WTC11 (cell line): ENCODE measurements around the gene SBF2.

Experiments used
- ARID4B ChIP-seq: sonication (generic); formaldehyde crosslinking; IDR thresholded peaks from 2 replicates; pipeline ENCODE4 v1.8.0; 2023; ENCODE audit warnings: missing genetic modification reagents, mild to moderate bottlenecking, borderline replicate concordance
- CREB1 ChIP-seq: sonication (generic); formaldehyde crosslinking; IDR thresholded peaks from 2 replicates; pipeline ENCODE4 v1.8.0; 2023; ENCODE audit warnings: mild to moderate bottlenecking, missing genetic modification reagents
- ETV6 ChIP-seq: sonication (generic); formaldehyde crosslinking; IDR thresholded peaks from 2 replicates; pipeline ENCODE4 v1.8.1; 2022; ENCODE audit warnings: mild to moderate bottlenecking, missing genetic modification reagents
- FOXK1 ChIP-seq: sonication (generic); formaldehyde crosslinking; IDR thresholded peaks from 2 replicates; pipeline ENCODE4 v1.8.0; 2022; ENCODE audit warnings: mild to moderate bottlenecking, moderate library complexity, missing genetic modification reagents
- IRF2 ChIP-seq: sonication (generic); formaldehyde crosslinking; IDR thresholded peaks from 2 replicates; pipeline ENCODE4 v1.8.0; 2022; ENCODE audit warnings: low read depth, missing genetic modification reagents, borderline replicate concordance
- JUN ChIP-seq: sonication (generic); formaldehyde crosslinking; IDR thresholded peaks from 2 replicates; pipeline ENCODE4 v1.8.0; 2023; ENCODE audit warnings: mild to moderate bottlenecking, missing genetic modification reagents
- MXD4 ChIP-seq: fragments of 250-450 bp; sonication (Bioruptor Pico); IDR thresholded peaks from 2 replicates; pipeline ENCODE4 v1.8.0; 2021; ENCODE audit warnings: mild to moderate bottlenecking, moderate library complexity, borderline replicate concordance
- OVOL2 ChIP-seq: fragments of 250-450 bp; sonication (Bioruptor Pico); IDR thresholded peaks from 2 replicates; pipeline ENCODE4 v1.9.0; 2021; ENCODE audit warnings: mild to moderate bottlenecking, borderline replicate concordance
- RELA ChIP-seq: sonication (generic); formaldehyde crosslinking; IDR thresholded peaks from 2 replicates; pipeline ENCODE4 v1.8.1; 2022; ENCODE audit warnings: missing genetic modification reagents, mild to moderate bottlenecking, borderline replicate concordance
- RORB ChIP-seq: fragments of 250-450 bp; sonication (Bioruptor Pico); IDR thresholded peaks from 2 replicates; pipeline ENCODE4 v1.9.0; 2021; ENCODE audit warnings: mild to moderate bottlenecking
- ZBTB43 ChIP-seq: sonication (generic); formaldehyde crosslinking; IDR thresholded peaks from 2 replicates; pipeline ENCODE4 v1.8.1; 2023; ENCODE audit warnings: mild to moderate bottlenecking, missing genetic modification reagents
- TF ChIP-seq, protein P1 (sequence below): fragments of 200-600 bp; IDR thresholded peaks from 2 replicates; pipeline ENCODE4 v1.8.0; 2022; ENCODE audit warnings: antibody characterized with exemption
- TF ChIP-seq, protein P2 (sequence below): sonication (generic); formaldehyde crosslinking; IDR thresholded peaks from 2 replicates; pipeline ENCODE4 v1.8.0; 2023; ENCODE audit warnings: mild to moderate bottlenecking, missing genetic modification reagents
- TF ChIP-seq, protein P3 (sequence below): sonication (generic); formaldehyde crosslinking; IDR thresholded peaks from 2 replicates; pipeline ENCODE4 v1.8.1; 2023; ENCODE audit warnings: mild to moderate bottlenecking, missing genetic modification reagents, moderate library complexity

DNA sequence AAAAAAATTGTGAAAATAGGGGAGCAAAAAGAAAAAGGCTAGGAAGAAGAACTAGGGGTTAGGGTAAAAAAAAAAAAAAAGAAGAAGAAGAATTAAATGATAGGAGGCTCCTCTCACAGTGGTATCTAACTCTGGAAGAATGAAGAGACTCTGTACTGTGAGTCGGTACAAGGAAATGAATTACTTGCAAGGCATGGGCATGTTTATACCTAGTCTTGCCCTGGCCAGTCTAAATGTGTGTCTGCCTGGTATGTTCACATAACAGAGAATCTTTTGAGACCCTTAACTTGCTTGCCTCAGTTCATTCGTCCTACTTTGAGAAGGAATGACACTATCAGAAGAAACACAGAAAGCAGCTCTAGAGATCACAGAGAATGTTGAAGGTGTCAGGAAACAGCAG lies 470.6 kb downstream of the SBF2 start:
- TF ChIP-seq, protein P1, sequence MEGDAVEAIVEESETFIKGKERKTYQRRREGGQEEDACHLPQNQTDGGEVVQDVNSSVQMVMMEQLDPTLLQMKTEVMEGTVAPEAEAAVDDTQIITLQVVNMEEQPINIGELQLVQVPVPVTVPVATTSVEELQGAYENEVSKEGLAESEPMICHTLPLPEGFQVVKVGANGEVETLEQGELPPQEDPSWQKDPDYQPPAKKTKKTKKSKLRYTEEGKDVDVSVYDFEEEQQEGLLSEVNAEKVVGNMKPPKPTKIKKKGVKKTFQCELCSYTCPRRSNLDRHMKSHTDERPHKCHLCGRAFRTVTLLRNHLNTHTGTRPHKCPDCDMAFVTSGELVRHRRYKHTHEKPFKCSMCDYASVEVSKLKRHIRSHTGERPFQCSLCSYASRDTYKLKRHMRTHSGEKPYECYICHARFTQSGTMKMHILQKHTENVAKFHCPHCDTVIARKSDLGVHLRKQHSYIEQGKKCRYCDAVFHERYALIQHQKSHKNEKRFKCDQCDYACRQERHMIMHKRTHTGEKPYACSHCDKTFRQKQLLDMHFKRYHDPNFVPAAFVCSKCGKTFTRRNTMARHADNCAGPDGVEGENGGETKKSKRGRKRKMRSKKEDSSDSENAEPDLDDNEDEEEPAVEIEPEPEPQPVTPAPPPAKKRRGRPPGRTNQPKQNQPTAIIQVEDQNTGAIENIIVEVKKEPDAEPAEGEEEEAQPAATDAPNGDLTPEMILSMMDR, result no peak
- TF ChIP-seq JUN (CRISPR knock-in tag), result no peak
- no peak for TF ChIP-seq RELA (CRISPR knock-in tag)
- TF ChIP-seq RORB (CRISPR knock-in tag), result no peak
- no peak for TF ChIP-seq OVOL2 (CRISPR knock-in tag)
- TF ChIP-seq, protein P2, sequence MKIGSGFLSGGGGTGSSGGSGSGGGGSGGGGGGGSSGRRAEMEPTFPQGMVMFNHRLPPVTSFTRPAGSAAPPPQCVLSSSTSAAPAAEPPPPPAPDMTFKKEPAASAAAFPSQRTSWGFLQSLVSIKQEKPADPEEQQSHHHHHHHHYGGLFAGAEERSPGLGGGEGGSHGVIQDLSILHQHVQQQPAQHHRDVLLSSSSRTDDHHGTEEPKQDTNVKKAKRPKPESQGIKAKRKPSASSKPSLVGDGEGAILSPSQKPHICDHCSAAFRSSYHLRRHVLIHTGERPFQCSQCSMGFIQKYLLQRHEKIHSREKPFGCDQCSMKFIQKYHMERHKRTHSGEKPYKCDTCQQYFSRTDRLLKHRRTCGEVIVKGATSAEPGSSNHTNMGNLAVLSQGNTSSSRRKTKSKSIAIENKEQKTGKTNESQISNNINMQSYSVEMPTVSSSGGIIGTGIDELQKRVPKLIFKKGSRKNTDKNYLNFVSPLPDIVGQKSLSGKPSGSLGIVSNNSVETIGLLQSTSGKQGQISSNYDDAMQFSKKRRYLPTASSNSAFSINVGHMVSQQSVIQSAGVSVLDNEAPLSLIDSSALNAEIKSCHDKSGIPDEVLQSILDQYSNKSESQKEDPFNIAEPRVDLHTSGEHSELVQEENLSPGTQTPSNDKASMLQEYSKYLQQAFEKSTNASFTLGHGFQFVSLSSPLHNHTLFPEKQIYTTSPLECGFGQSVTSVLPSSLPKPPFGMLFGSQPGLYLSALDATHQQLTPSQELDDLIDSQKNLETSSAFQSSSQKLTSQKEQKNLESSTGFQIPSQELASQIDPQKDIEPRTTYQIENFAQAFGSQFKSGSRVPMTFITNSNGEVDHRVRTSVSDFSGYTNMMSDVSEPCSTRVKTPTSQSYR, result no peak
- TF ChIP-seq ARID4B (CRISPR knock-in tag), result no peak
- no peak for TF ChIP-seq ETV6
- TF ChIP-seq, protein P3, sequence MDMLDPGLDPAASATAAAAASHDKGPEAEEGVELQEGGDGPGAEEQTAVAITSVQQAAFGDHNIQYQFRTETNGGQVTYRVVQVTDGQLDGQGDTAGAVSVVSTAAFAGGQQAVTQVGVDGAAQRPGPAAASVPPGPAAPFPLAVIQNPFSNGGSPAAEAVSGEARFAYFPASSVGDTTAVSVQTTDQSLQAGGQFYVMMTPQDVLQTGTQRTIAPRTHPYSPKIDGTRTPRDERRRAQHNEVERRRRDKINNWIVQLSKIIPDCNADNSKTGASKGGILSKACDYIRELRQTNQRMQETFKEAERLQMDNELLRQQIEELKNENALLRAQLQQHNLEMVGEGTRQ, result no peak
- no peak for TF ChIP-seq IRF2 (CRISPR knock-in tag)
- TF ChIP-seq FOXK1 (CRISPR knock-in tag), result no peak
- TF ChIP-seq CREB1 (CRISPR knock-in tag), result no peak
- no peak for TF ChIP-seq MXD4
- TF ChIP-seq ZBTB43 (CRISPR knock-in tag), result no peak
